Panc1 (cell line): Measurements from ENCODE around the gene HSD17B11. TPM values are rescaled to one million over a fixed set of nuclear protein-coding genes. Genes with fewer than 3 reads are reported as not detected.

Experiments
- ATAC-seq: fragments of 200-7000 bp; cut with Tn5 transposase; 2 replicates; pipeline ENCODE4 v1.9.1; 2020; ENCODE audit warnings: mild to moderate bottlenecking, moderate library complexity
- BruUV-seq: library from RNA; stranded (reverse); fragments of 400-500 nt; replicated peaks from 2 replicates; lab custom pipeline; 2021; lab: Mats Ljungman, UMichigan
- CTCF ChIA-PET: fragments of 300-600 bp; sonication (Branson Sonifier 250); formaldehyde crosslinking; loops from one replicate; lab custom pipeline; 2022; ENCODE audit warnings: antibody characterized with exemption; lab: Charles Lee
- POLR2A ChIA-PET: fragments of 300-600 bp; sonication (Branson Sonifier 250); formaldehyde crosslinking; loops from one replicate; lab custom pipeline; 2022; ENCODE audit warnings: antibody characterized with exemption; lab: Charles Lee
- DNase-seq: peaks from one replicate; pipeline ENCODE4 v3.0.0-alpha.2; 2010; ENCODE audit warnings: low read depth, low spot score
- H3K27ac ChIP-seq: 2 replicates; pipeline ENCODE4 v1.5.1; 2011; ENCODE audit warnings: mild to moderate bottlenecking, low read length, inconsistent platforms
- H3K27me3 ChIP-seq: fragments of 200-500 bp; sonication (Bioruptor generic); 2 replicates; pipeline ENCODE4 v1.6.0; 2014; ENCODE audit warnings: low read length, inconsistent platforms; ENCODE audit not compliant: control insufficient read depth, insufficient read depth
- H3K36me3 ChIP-seq: fragments of 200-500 bp; sonication (Bioruptor generic); 2 replicates; pipeline ENCODE4 v1.5.1; 2014; ENCODE audit warnings: inconsistent platforms, mild to moderate bottlenecking, low read length, moderate library complexity; ENCODE audit not compliant: control insufficient read depth, insufficient read depth
- H3K4me1 ChIP-seq: 2 replicates; pipeline ENCODE4 v1.5.1; 2011; ENCODE audit warnings: inconsistent platforms, mild to moderate bottlenecking, low read length, moderate library complexity; ENCODE audit not compliant: control insufficient read depth, insufficient read depth
- H3K4me3 ChIP-seq, 2 experiments: 2 replicates each; pipeline ENCODE4 v1.5.1; 2011 to 2012; ENCODE audit warnings: low read depth in 2 of 2, low read length in 2 of 2, mild to moderate bottlenecking in 2 of 2, inconsistent platforms in 1 of 2, moderate library complexity in 1 of 2
- H3K9me3 ChIP-seq: fragments of 200-500 bp; sonication (Bioruptor generic); 2 replicates; pipeline ENCODE4 v1.5.1; 2014; ENCODE audit warnings: low read depth, mild to moderate bottlenecking, inconsistent platforms, low read length, moderate library complexity; ENCODE audit not compliant: control insufficient read depth, insufficient read depth
- CTCF ChIP-seq: fragments of 450-650 bp; IDR thresholded peaks from 2 replicates; pipeline ENCODE4 v1.5.1; 2017; ENCODE audit warnings: mild to moderate bottlenecking
- POLR2AphosphoS5 ChIP-seq: IDR thresholded peaks from 2 replicates; pipeline ENCODE4 v1.6.1; 2012; ENCODE audit warnings: mild to moderate bottlenecking, low read depth, low read length, moderate library complexity
- REST ChIP-seq, 2 experiments: IDR thresholded peaks; 2 replicates each; pipeline ENCODE4 v1.6.1; 2011 to 2012; ENCODE audit warnings: low read depth in 2 of 2, control low read depth in 1 of 2, low read length in 1 of 2, mild to moderate bottlenecking in 1 of 2, moderate library complexity in 1 of 2; ENCODE audit not compliant: insufficient read depth in 1 of 2
- SIN3A ChIP-seq: IDR thresholded peaks from 2 replicates; pipeline ENCODE4 v1.6.1; 2012; ENCODE audit warnings: low read depth, mild to moderate bottlenecking, low read length, moderate library complexity, borderline replicate concordance; ENCODE audit not compliant: insufficient read depth
- TCF7L2 ChIP-seq: IDR thresholded peaks from 2 replicates; pipeline ENCODE4 v1.6.1; 2011; ENCODE audit warnings: mild to moderate bottlenecking, low read depth, low read length, inconsistent platforms
- in situ Hi-C: cut with HindIII; loops from 2 replicates; pipeline ENCODE4 v1.10.0; 2016; ENCODE audit warnings: low sequenced_read_pairs, low pct_unique_long_range_greater_than_20kb
- intact Hi-C: fragments of 100-400 bp; cut with micrococcal nuclease; formaldehyde crosslinking; loops from one replicate; pipeline ENCODE4 v1.10.0; 2022; ENCODE audit not compliant: unreplicated experiment
- total RNA-seq: library from RNA; stranded (reverse); gene quantifications from one replicate; pipeline ENCODE4 v1.2.1, GENCODE V29; 2021; ENCODE audit not compliant: unreplicated experiment

Gene HSD17B11
- total RNA-seq, 1 experiment from 2014 or later, result 34.9 TPM

GRCh38 chr4:87309625-87310024 lies 81.4 kb downstream of the HSD17B11 start:
- BruUV-seq, result no TSS peak
- ATAC-seq (no peak), DNase-seq (no peak)
- H3K4me1 ChIP-seq, result no peaks in the 10 kb centered on the region
- H3K27ac ChIP-seq, result no peak overlapping the region
- in situ Hi-C loops (no loop called here), intact Hi-C loops (no loop called here)
- ChIA-PET CTCF (no interaction called here), POLR2A (no interaction called here)
- H3K27me3 ChIP-seq, result no peaks in the 10 kb centered on the region
- no peak for TF ChIP-seq SIN3A
- TF ChIP-seq POLR2AphosphoS5, result no peak
- no peak for TF ChIP-seq CTCF
- TF ChIP-seq REST (IDR thresholded peaks at IDR 0.05; ENCODE audit: insufficient read depth in 1 of 2, low read depth in 2 of 2, low read length in 1 of 2), result no peak
- no peak for TF ChIP-seq TCF7L2
- no peaks in the 10 kb centered on the region for H3K36me3 ChIP-seq
- H3K4me3 ChIP-seq, result no peak overlapping the region
- H3K9me3 ChIP-seq, result no peaks in the 10 kb centered on the region

GRCh38 chr4:87306056-87306455 lies 84.9 kb downstream of the HSD17B11 start:
- no TSS peak for BruUV-seq
- CTCF ChIA-PET, result no interaction called here
- no peak for TF ChIP-seq REST (IDR thresholded peaks at IDR 0.05; ENCODE audit: insufficient read depth in 1 of 2, low read depth in 2 of 2, low read length in 1 of 2)
- TF ChIP-seq CTCF, result no peak
- no peak for TF ChIP-seq TCF7L2
- TF ChIP-seq SIN3A, result no peak
- no peak for TF ChIP-seq POLR2AphosphoS5

More at GRCh38 chr4:87306056-87306455, 84.9 kb downstream of the HSD17B11 start:
- H3K36me3 ChIP-seq, result no peaks in the 10 kb centered on the region
- no peaks in the 10 kb centered on the region for H3K4me1 ChIP-seq
- no peaks in the 10 kb centered on the region for H3K27me3 ChIP-seq
- POLR2A ChIA-PET, result no interaction called here
- H3K27ac ChIP-seq, result no peak overlapping the region
- H3K9me3 ChIP-seq, result no peaks in the 10 kb centered on the region
- in situ Hi-C loops (no loop called here), intact Hi-C loops (no loop called here)
- ATAC-seq (no peak), DNase-seq (no peak)
- H3K4me3 ChIP-seq, result no peak overlapping the region
